TTC549 (cell line): ENCODE data around the gene HOXD9.

Experiments
- FAIRE-seq: peaks from 2 replicates; lab custom pipeline; 2012; peaks lifted over from hg19 to GRCh38; lab: Jason Lieb, UNC

Gene HOXD9

DNA sequence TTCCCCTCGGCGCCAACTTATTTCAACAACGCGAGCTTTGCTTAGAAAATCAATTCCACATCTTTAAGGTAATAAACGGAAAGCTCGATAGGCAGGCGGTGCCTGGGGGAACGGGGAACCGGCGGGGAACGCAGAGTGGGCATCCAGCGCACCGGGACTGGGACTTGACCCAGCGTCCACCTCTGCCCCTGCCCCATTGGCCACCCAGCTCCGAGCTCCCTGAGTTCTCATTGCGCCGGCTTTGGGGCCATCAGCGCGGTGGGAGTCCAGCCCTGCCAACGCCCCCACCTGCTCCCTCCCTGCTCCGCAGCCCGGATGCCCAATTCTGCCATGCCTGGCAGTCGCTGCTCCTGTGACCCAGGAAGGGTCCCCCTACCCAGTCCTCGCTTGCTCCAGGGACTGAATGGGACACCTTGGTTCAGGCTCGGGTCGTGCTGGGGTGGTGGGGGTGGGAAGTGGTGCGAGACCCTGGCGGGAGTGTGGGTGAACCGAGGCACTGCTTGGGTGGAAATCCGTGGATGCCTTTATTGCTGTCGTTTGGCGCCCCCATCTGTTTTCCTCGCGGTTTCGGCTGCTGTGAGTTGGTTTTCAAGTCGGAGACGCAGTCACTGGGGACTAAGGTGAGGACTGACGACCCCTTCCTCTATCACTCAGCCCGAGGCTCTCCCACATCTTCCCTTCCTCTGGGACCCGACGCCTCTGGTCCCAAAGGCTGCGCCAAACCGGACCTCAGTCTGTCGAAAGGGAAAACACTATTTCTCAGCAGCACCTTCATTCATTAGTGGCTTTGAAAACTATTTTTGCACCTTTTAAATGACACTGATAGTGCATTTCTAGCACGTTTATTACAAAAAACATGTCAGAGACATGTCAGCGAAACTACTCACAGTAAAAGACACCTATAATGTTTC is 36.4 kb upstream of the HOXD9 start:
- FAIRE-seq, result no peak

DNA sequence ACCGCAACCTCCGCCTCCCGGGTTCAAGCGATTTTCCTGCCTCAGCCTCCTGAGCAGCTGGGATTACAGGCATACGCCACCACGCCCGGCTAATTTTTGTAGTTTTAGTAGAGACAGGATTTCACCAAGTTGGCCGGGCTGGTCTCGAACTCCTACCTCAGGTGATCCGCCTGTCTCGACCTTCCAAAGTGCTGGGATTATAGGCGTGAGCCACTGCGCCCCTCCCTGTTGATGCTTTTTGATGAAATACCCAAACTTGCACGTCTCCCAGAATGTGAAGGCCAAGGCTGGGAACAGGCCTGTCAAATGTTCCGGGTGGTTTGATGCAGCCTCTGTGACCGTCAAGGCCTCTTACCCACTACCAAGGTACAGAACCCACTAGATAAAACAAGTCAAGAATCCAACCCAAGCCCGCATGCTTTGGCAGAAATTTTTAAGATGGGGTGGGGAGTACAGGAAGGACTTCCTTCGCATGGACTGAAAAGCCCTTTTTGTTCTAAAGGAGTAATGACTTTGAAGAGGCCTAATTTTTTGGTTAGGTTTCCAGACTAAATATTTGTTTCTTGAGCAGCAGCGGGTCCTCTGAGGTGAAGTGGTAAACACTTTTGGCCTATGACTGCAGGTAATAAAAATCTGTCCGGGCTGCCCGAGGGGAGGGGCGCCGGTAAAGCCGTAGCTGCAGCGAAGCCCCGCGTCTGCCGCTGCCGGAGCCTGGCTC is 35.0 kb upstream of the HOXD9 start:
- no peak for FAIRE-seq

GRCh38 chr2:176088048-176088936 is 34.2 kb upstream of the HOXD9 start:
- no peak for FAIRE-seq

GRCh38 chr2:176088937-176089842 is 33.3 kb upstream of the HOXD9 start:
- no peak for FAIRE-seq

DNA sequence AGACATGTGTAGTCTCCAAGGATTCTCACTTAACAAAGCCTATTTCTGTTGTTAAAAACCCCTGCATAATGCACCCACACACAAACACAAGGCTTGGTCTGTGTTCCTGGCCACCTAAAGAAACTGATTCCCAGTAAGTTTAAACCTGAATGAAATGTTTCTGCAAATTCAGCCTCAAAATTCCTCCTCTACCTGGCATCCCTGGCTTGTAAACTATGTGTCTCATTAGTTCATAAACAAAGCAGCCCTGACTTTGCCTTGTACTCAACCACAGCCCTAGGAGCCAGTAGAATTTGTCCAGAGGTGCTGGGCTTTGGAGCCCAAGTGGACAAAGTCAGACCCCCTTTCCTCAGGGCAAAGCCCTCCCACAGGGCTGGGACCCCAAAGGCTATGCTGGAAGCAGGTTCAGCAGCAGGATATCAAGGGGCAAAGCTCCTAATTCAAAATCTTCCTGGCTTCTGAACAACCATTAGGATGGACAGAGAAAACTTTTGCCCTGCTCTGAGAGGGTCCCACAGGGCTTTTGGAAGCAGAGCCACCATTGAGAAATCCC is 32.6 kb upstream of the HOXD9 start:
- FAIRE-seq, result no peak

GRCh38 chr2:176090862-176091261 is 31.7 kb upstream of the HOXD9 start:
- no peak for FAIRE-seq

DNA sequence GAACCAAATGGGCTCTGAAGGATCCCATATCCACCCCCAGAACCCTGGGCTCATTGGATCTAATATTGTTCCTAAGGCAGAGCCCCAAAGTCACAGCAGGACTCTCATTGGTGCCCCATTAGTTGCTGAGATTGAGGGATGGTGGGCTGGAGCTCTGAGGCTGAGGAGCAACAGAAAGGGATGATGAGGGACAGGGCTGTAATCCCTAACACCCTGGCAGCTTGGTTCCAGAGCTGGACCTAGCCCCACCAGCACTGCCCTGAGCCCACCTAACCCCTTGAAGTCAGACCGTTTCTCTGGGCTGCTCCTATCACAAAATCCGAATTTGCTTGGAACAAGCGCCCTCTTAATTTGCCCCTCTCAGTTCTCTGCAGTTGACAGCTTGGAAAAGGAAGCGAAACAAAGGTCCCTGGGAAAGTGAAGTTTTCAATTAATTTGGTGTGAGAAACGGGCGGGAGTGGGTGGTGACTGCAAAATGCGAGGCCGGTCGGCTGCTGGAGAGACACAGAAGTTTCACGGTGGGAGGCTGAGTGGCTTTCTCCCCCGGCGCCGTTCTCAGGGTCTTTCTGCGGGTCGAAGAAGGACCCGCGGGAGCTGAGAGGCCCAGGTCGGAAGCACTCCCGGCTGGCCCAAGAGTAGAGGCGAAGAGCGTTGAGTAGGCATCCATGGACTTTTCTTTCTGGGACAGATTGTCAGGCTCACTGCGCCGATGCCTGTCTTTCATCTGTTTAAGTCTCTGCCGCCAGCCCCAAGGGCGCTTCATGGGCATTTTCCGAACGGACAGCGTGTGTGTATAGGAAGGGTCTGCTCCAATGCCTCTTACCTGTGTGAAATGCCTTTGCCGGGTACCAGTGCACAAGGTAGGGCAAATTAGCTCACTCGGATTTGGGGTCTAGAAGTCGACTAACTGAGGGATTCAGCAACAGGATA is 30.9 kb upstream of the HOXD9 start:
- no peak for FAIRE-seq

- no peak for FAIRE-seq
Measured at GRCh38 chr2:176092270-176093144, 30.0 kb upstream of the HOXD9 start, which contains the start of gene HOXD13. TSS of gene HOXD13 (plus strand) at chr2:176092721. CDS start at chr2:176092891, 170 bp downstream.

- no peak for FAIRE-seq
Measured at GRCh38 chr2:176093145-176093897, 29.2 kb upstream of the HOXD9 start.

DNA sequence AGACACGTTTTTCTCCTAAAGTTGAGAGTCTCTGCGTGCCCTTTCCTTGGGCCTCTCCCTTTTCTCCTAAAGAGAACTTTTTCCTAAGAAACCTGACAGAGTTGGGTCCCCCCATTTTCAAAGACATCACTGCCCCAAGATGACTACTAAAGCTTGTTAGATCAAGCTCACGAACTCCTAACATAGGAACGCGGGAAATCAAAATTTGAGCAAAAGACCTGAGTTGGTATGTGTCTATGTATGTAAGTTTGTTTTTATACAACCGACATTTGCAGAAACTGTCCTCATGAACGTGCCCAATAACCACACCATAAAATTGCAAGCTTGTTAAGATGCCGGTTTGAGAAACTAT is 28.6 kb upstream of the HOXD9 start:
- no peak for FAIRE-seq

DNA sequence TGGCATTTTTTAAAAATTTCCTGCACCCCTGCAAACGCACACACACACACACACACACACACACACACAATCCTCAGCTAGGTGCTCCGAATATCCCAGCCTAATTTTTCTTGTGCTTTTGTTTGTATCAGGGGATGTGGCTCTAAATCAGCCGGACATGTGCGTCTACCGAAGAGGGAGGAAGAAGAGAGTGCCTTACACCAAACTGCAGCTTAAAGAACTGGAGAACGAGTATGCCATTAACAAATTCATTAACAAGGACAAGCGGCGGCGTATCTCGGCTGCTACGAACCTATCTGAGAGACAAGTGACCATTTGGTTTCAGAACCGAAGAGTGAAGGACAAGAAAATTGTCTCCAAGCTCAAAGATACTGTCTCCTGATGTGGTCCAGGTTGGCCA is 28.2 kb upstream of the HOXD9 start:
- FAIRE-seq, result no peak

DNA sequence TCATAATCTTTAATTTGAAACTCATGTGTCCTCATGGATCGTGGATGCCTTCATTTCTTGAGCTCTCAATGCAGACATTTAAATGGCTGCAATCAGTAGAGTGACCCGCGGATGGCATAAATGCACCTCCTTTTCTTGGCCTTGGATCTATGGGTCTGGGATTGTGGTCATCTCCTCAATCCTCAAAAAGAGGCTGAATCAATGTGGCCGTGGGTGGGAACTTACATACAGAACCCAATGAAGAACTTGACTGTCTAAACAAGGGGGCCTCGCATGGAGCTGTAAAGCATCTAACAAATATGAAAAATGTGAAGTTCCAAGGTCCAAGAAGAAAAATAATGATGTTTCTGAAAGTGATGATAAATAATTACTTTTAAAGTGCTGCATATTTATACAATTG is 27.1 kb upstream of the HOXD9 start:
- FAIRE-seq, result no peak

DNA sequence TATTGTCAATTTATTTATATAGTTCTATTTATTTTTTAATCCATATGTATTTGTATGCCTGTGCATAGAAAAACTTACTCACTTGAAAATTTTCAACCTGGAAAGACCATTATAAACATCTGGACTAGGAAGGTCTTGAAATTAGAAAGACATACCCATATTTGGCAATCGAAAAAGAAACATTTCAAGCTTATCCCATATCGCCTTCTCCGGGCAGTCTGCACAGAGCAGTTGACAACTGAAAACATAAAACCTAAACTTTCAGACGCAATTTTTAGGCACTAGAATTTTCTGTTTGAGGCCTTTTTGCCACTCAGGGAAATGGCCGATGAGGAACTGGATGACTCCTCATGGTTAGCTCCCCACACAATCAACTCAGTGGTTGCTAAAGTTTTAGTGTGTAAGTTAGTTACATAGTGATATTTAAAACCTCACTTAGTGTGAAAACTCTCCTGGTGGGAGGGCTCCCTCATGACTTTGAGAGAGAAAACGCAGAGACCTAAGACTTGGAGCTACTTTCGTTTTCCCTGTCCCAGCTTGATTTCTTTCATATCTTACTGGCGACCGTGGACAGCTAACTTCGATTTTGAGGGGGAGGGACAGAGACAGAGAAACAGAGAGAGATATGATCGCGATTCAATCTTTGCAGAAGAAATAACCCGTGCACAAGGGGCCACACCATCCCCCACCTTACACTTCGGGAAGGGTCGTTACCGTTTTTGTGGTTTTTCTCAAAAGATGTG is 26.1 kb upstream of the HOXD9 start:
- no peak for FAIRE-seq

- no peak for FAIRE-seq
Measured at GRCh38 chr2:176096986-176097819, 25.3 kb upstream of the HOXD9 start.

DNA sequence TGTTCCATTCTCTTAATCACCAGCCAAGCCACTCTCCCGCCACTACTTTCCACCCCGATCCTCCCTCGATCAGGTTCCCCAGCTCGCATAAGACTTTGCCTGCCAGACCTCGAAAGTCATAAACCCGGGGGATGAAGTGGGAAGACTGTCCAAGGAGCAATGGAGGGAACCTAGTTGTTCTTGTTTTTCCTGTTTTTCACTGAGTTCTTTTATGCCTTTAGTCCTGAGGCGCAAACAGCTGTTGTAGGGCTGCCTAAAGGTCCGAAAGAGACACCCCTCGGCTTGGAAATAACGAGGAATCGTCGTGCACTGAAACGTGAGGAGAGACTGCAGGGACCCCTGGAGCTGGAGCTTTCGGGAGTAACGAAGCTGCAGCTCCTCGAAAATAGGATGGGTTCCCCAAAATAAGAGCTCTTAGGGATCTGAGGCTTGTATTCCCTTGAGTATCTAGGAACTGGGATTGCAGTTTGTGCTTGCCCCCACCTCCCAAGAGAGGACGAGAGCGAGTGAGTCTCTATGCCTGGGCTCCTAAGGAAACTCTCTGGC is 24.6 kb upstream of the HOXD9 start:
- FAIRE-seq, result no peak
